IMR-90 (cell line): ENCODE measurements around the gene PMIS2. TPM values are rescaled to one million over a fixed set of nuclear protein-coding genes. Genes with fewer than 3 reads are reported as not detected.

Source experiments
- ATAC-seq: fragments of 200-7000 bp; cut with Tn5 transposase; 2 replicates; pipeline ENCODE4 v1.9.1; 2020; ENCODE audit warnings: low read depth, mild to moderate bottlenecking, moderate library complexity
- BruUV-seq: library from RNA; stranded (reverse); fragments of 400-500 nt; replicated peaks from 2 replicates; lab custom pipeline; 2021; lab: Mats Ljungman, UMichigan
- CTCF ChIA-PET: fragments of 300-600 bp; formaldehyde crosslinking; extraction: SDS; loops from one replicate; lab custom pipeline; 2021; ENCODE audit warnings: antibody characterized with exemption; lab: Yijun Ruan, JAX
- POLR2A ChIA-PET: fragments of 300-600 bp; sonication (Branson Sonifier 250); formaldehyde crosslinking; loops from one replicate; lab custom pipeline; 2022; ENCODE audit warnings: antibody characterized with exemption; ENCODE audit not compliant: unreplicated experiment; lab: Charles Lee
- DNase-seq: peaks from one replicate; pipeline ENCODE4 v3.0.0; 2013
- H2AFZ ChIP-seq: replicated peaks from 2 replicates; pipeline ENCODE3; 2013; ENCODE audit warnings: low read length, mild to moderate bottlenecking; ENCODE audit not compliant: poor library complexity
- H2AK5ac ChIP-seq: 2 replicates; pipeline ENCODE4 v1.6.1; 2013; ENCODE audit warnings: low read depth, low read length, inconsistent platforms
- H2AK9ac ChIP-seq: replicated peaks from 2 replicates; pipeline ENCODE3; 2013; ENCODE audit warnings: mild to moderate bottlenecking, low read depth, low read length, moderate library complexity; ENCODE audit not compliant: poor library complexity
- H2BK120ac ChIP-seq: 2 replicates; pipeline ENCODE4 v1.6.1; 2013; ENCODE audit warnings: low read depth, low read length, inconsistent platforms
- H2BK15ac ChIP-seq: 3 replicates; pipeline ENCODE4 v1.6.1; 2013; ENCODE audit warnings: low read depth, low read length, inconsistent platforms
- H2BK20ac ChIP-seq: 2 replicates; pipeline ENCODE4 v1.6.1; 2013; ENCODE audit warnings: low read depth, mild to moderate bottlenecking, inconsistent platforms, low read length, moderate library complexity
- H2BK5ac ChIP-seq: 2 replicates; pipeline ENCODE4 v1.6.1; 2013; ENCODE audit warnings: mild to moderate bottlenecking, low read depth, low read length, inconsistent platforms; ENCODE audit not compliant: poor library complexity, severe bottlenecking
- H3K14ac ChIP-seq: replicated peaks from 2 replicates; pipeline ENCODE4 v1.6.1; 2013; ENCODE audit warnings: low read depth, low read length, inconsistent platforms
- H3K18ac ChIP-seq: 2 replicates; pipeline ENCODE4 v1.6.1; 2013; ENCODE audit warnings: low read depth, low read length, control low read depth
- H3K23ac ChIP-seq: 2 replicates; pipeline ENCODE4 v1.6.1; 2013; ENCODE audit warnings: low read depth, low read length, inconsistent platforms
- H3K27ac ChIP-seq: 2 replicates; pipeline ENCODE4 v1.5.1; 2013; ENCODE audit warnings: mild to moderate bottlenecking, control low read depth, low read length; ENCODE audit not compliant: insufficient read depth
- H3K27me3 ChIP-seq: 2 replicates; pipeline ENCODE4 v1.6.1; 2013; ENCODE audit warnings: low read length; ENCODE audit not compliant: control insufficient read depth, insufficient read depth
- H3K36me3 ChIP-seq: 2 replicates; pipeline ENCODE4 v1.6.1; 2013; ENCODE audit warnings: low read length, mixed read lengths; ENCODE audit not compliant: control insufficient read depth, insufficient read depth
- H3K4ac ChIP-seq: 2 replicates; pipeline ENCODE4 v1.6.1; 2013; ENCODE audit warnings: low read depth, low read length, inconsistent platforms
- H3K4me1 ChIP-seq: 2 replicates; pipeline ENCODE4 v1.6.1; 2013; ENCODE audit warnings: low read length, mixed read lengths; ENCODE audit not compliant: control insufficient read depth, insufficient read depth
- H3K4me2 ChIP-seq: 2 replicates; pipeline ENCODE4 v1.6.1; 2013; ENCODE audit warnings: low read depth, mild to moderate bottlenecking, control low read depth, low read length, moderate library complexity
- H3K4me3 ChIP-seq: 2 replicates; pipeline ENCODE4 v1.5.1; 2013; ENCODE audit warnings: low read depth, mild to moderate bottlenecking, control low read depth, low read length, moderate library complexity; ENCODE audit not compliant: insufficient read depth
- H3K56ac ChIP-seq: 2 replicates; pipeline ENCODE4 v1.6.1; 2013; ENCODE audit warnings: low read length, inconsistent platforms; ENCODE audit not compliant: insufficient read depth; ENCODE audit errors: extremely low read depth
- H3K79me1 ChIP-seq, 2 experiments: 2 replicates each; pipeline ENCODE4 v1.6.1; 2013; ENCODE audit warnings: low read length in 2 of 2, inconsistent platforms in 1 of 2, low read depth in 1 of 2
- H3K9ac ChIP-seq: 2 replicates; pipeline ENCODE4 v1.6.1; 2013; ENCODE audit warnings: low read depth, low read length, control low read depth
- H3K9me1 ChIP-seq: 2 replicates; pipeline ENCODE4 v1.6.1; 2013; ENCODE audit warnings: low read length, inconsistent platforms; ENCODE audit not compliant: insufficient read depth
- H3K9me3 ChIP-seq: 2 replicates; pipeline ENCODE4 v1.6.1; 2013; ENCODE audit warnings: low read length; ENCODE audit not compliant: control insufficient read depth, insufficient read depth
- H4K20me1 ChIP-seq: 2 replicates; pipeline ENCODE4 v1.6.1; 2013; ENCODE audit warnings: low read length, inconsistent platforms; ENCODE audit not compliant: insufficient read depth
- H4K5ac ChIP-seq: 2 replicates; pipeline ENCODE4 v1.6.1; 2013; ENCODE audit warnings: mild to moderate bottlenecking, low read depth, low read length, control low read depth
- H4K8ac ChIP-seq, 2 experiments: 2 replicates each; pipeline ENCODE4 v1.6.1; 2013; ENCODE audit warnings: low read depth in 2 of 2, low read length in 2 of 2, control low read depth in 1 of 2, inconsistent platforms in 1 of 2
- H4K91ac ChIP-seq: 2 replicates; pipeline ENCODE4 v1.6.1; 2013; ENCODE audit warnings: low read depth, low read length, inconsistent platforms; ENCODE audit not compliant: insufficient read depth
- ELK1 ChIP-seq: fragments of 150-350 bp; IDR thresholded peaks from 2 replicates; pipeline ENCODE4 v1.6.1; 2016; ENCODE audit warnings: low read depth, mild to moderate bottlenecking, low read length, moderate library complexity, borderline replicate concordance
- FOS ChIP-seq: fragments of 150-350 bp; IDR thresholded peaks from 2 replicates; pipeline ENCODE4 v1.6.1; 2016; ENCODE audit warnings: low read depth, low read length
- MAZ ChIP-seq: IDR thresholded peaks from 2 replicates; pipeline ENCODE4 v1.6.1; 2012; ENCODE audit warnings: low read depth, mild to moderate bottlenecking, low read length, improper control_type of control experiment, moderate library complexity, borderline replicate concordance
- MXI1 ChIP-seq: IDR thresholded peaks from 2 replicates; pipeline ENCODE4 v1.6.1; 2012; ENCODE audit warnings: low read depth, mild to moderate bottlenecking, low read length, moderate library complexity, borderline replicate concordance
- WGBS, 2 experiments: methylation state at CpG; one replicate each; pipeline versions ENCODE4 v1.1.5 to v1.1.7; 2013; ENCODE audit warnings: missing lambda C conversion rate in 2 of 2; ENCODE audit not compliant: insufficient read length in 1 of 2; ENCODE audit errors: extremely low coverage in 2 of 2; 5-methylcytosine and 5-hydroxymethylcytosine counted together
- dilution Hi-C: fragments of 300-500 bp; cut with HindIII; formaldehyde crosslinking; loops from one replicate; pipeline ENCODE4 v1.14.3; 2018; ENCODE audit warnings: low sequenced_read_pairs; ENCODE audit not compliant: unreplicated experiment
- in situ Hi-C: fragments of 300-500 bp; cut with MboI; formaldehyde crosslinking; loops from 3 replicates; pipeline ENCODE4 v1.14.3; 2019; ENCODE audit warnings: low sequenced_read_pairs, inconsistent platforms, mixed read lengths
- intact Hi-C: fragments of 100-400 bp; cut with micrococcal nuclease; formaldehyde crosslinking; loops from 2 replicates; pipeline ENCODE4 v1.10.0; 2022
- polyA plus RNA-seq, 3 experiments: library from polyadenylated mRNA; depleted of rRNA; stranded (reverse); fragments of >200 nt; gene quantifications; 2 replicates each; pipeline ENCODE4 v1.2.3, GENCODE V29; 2012; ENCODE audit warnings: low replicate concordance in 1 of 3
- total RNA-seq: library from RNA; depleted of rRNA; stranded (reverse); fragments of >200 nt; gene quantifications from 2 replicates; pipeline ENCODE4 v1.2.3, GENCODE V29; 2012
- TF ChIP-seq, protein P1 (sequence below): fragments of 150-350 bp; IDR thresholded peaks from 2 replicates; pipeline ENCODE4 v1.6.1; 2017; ENCODE audit warnings: mild to moderate bottlenecking, antibody characterized with exemption, low read length, low read depth

The PMIS2 gene
- total and polyA plus RNA-seq, 2 of the 4 experiments (the other 2 are of a cell fraction) = not detected

- H2BK15ac ChIP-seq = no peak overlapping the region
- H3K56ac ChIP-seq = no peak overlapping the region
- no peak overlapping the region for H4K8ac ChIP-seq
- no peak overlapping the region for H2AK9ac ChIP-seq
- DNase-seq (no peak), ATAC-seq (no peak)
- H3K79me1 ChIP-seq = peaks cover 15 to 25% of the 10 kb centered on the region in 2 experiments
- POLR2A ChIA-PET = no interaction called here
- H2BK5ac ChIP-seq = no peak overlapping the region
- H3K9me1 ChIP-seq = peaks cover 9% of the 10 kb centered on the region; the same call in 1 of the 2 replicates
- H2BK120ac ChIP-seq = no peak overlapping the region
- H3K27me3 ChIP-seq = no peaks in the 10 kb centered on the region
- H3K27ac ChIP-seq = no peak overlapping the region
- H3K36me3 ChIP-seq = peaks cover 2% of the 10 kb centered on the region; the same call in 1 of the 2 replicates
- in situ Hi-C loops = no loop called here
- CTCF ChIA-PET = no interaction called here
- no peak for TF ChIP-seq MXI1
- TF ChIP-seq MAZ = no peak
- no peak for TF ChIP-seq ELK1
- no peak for TF ChIP-seq FOS
- TF ChIP-seq, protein P1, sequence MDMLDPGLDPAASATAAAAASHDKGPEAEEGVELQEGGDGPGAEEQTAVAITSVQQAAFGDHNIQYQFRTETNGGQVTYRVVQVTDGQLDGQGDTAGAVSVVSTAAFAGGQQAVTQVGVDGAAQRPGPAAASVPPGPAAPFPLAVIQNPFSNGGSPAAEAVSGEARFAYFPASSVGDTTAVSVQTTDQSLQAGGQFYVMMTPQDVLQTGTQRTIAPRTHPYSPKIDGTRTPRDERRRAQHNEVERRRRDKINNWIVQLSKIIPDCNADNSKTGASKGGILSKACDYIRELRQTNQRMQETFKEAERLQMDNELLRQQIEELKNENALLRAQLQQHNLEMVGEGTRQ = no peak
- H3K14ac ChIP-seq = no peak overlapping the region
- H2AFZ ChIP-seq = no peak overlapping the region
- no peak overlapping the region for H2BK20ac ChIP-seq
- H3K4me1 ChIP-seq = peaks cover 5% of the 10 kb centered on the region
- H3K4ac ChIP-seq = no peak overlapping the region
- 93% methylated on average over 3 of the region's 7 CpGs; no CpG with 5 or more reads in 1 of the 2 experiments for WGBS, 2 experiments
- no peak overlapping the region for H3K23ac ChIP-seq
- no peaks in the 10 kb centered on the region for H3K9me3 ChIP-seq
- no peak overlapping the region for H2AK5ac ChIP-seq
- no peak overlapping the region for H4K91ac ChIP-seq
- no peak overlapping the region for H3K4me2 ChIP-seq
- H4K20me1 ChIP-seq = no peaks in the 10 kb centered on the region
- H3K4me3 ChIP-seq = no peak overlapping the region
- dilution Hi-C loops = no loop called here
- no TSS peak for BruUV-seq
- no peak overlapping the region for H4K5ac ChIP-seq
- intact Hi-C loops = no loop called here
- no peak overlapping the region for H3K9ac ChIP-seq
- H3K18ac ChIP-seq = no peak overlapping the region
Observed at GRCh38 chr19:35540356-35540927, 45.5 kb upstream of the PMIS2 start.
